ENCODE results near the gene ZP1.

The ZP1 gene

DNA sequence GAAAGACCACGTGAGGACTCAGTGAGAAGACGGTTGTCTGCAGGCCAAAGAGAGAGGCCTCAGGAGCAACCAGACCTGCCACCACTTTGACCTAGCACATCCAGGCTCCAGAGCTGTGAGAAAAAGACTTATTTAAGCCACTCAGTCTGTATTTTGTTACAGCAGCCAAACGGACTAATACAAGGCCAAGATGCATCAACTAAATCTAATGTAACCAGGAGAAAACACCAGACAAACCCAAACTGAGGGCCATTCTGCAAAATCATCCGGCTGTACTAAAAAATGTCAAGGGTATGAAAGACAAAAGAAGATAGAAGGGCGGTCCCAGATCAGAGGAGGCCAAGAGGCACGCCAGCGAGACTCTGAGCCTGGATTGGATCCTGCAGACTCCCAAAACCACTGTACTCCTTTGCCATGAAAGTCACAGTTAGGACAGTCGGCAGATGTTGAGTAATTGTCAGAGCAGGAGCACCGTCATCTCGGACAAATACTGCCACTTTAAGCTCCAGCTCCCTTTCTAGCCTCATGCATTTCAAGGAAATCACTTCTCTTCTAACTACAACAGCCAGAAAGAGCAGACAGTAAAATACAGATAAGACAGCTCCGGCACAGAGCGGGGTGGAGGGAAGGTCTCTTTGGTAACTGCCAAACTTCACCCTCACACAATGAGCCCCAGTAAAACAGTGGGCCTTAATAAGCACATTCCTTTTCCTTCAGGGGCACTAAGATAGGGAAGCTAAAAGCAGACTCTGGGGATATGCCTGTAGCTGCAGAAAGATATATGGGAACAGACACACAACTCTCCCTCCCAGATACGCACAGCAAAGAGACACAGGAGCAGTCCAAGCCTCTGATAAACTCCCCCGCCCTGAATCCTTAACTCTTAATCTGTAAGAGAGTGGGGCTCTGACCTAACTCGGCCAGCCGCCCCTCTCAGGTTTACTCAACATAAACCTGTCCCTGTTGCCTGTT is 3.5 kb upstream of the ZP1 start:
- Mint-ChIP-seq H3K4me3 (no peak overlapping the region), H3K4me1 (peaks cover 3% of the 10 kb centered on the region), H3K27me3 (no peaks in the 10 kb centered on the region), H3K27ac (no peak overlapping the region), H3K9me3 (no peaks in the 10 kb centered on the region), H3K36me3 (no peaks in the 10 kb centered on the region)
- ATAC-seq (ENCODE audit: low read depth) (no peak), DNase-seq (ENCODE audit: low spot score in 2 of 2) (no peak)

DNA sequence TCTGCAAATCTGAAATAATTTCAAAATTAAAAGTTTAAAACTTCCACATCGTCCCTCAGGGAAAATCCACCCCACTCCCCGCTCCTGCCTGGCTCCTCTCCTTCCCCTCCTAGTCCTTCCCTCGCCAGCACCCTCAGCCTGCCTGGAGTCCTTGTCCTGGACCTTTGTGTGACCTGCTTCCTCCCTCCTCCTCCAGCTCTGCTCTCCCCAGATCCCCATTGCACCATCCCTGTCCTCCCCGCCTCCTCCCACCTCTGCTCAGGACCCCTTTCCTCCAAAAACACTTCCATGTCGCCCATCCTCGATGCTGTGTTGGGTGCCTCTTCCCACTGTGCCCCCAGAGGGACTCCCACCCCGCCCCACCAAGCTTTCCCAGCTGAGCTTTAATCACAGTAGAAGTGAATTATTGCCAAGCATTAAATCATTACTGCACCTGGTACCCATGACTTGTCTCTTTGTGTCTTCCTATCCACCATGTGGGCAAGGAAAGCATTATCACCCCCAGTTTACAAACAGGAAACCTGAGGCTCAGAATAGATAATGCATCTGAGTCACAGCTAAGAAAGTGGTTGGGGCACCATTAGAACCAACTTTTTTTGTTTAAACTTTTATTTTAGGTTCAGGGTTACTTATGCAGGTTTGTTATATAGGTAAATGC is 2.4 kb upstream of the ZP1 start:
- Mint-ChIP-seq H3K4me3 (no peak overlapping the region), H3K36me3 (no peaks in the 10 kb centered on the region), H3K9me3 (no peaks in the 10 kb centered on the region), H3K27me3 (peaks cover 4% of the 10 kb centered on the region), H3K4me1 (no peaks in the 10 kb centered on the region), H3K27ac (no peak overlapping the region)
- ATAC-seq (ENCODE audit: low read depth): no peak
- DNase-seq (ENCODE audit: low spot score in 2 of 2): no peak

DNA sequence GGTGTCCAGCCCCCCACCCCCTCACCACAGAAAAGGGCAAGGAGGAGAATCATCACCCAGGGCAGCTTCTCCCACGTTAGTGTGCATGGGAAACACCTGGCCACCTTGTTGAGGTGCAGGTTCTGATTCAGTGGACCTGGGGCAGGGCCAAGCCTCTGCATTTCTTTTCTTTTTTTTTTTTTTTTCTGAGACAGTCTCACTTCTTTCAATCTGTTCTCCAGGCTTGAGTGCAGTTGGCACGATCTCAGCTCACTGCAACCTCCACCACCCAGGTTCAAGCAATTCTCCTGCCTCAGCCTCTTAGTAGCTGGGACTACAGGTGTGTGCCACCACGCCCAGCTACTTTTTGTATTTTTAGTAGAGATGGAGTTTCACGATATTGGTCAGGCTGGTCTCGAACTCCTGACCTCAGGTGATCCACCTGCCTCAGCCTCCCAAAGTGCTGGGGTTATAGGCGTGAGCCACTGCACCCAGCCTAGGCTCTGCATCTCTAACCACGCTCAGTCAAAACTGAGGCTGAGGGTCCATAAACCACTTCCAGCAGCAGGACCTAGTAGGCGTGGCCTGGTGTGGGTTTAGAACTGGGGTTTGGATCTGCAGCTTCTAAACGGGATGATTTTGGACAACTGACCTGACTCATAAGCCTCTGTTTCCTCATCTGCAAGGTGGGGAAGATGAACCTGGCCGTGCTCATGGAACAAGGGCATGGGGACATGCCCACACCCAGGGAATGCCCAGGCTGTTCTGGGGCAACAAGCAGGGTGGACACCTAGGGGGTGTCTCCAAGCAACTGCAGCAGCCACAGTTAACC is 734 bp downstream of the ZP1 start:
- H3K36me3 Mint-ChIP-seq: no peaks in the 10 kb centered on the region
- no peak overlapping the region for H3K4me3 Mint-ChIP-seq
- H3K27me3 Mint-ChIP-seq: peaks cover 4% of the 10 kb centered on the region
- no peaks in the 10 kb centered on the region for H3K9me3 Mint-ChIP-seq
- ATAC-seq (ENCODE audit: low read depth): no peak
- no peaks in the 10 kb centered on the region for H3K4me1 Mint-ChIP-seq
- DNase-seq (ENCODE audit: low spot score in 2 of 2): no peak
- H3K27ac Mint-ChIP-seq: no peak overlapping the region

DNA sequence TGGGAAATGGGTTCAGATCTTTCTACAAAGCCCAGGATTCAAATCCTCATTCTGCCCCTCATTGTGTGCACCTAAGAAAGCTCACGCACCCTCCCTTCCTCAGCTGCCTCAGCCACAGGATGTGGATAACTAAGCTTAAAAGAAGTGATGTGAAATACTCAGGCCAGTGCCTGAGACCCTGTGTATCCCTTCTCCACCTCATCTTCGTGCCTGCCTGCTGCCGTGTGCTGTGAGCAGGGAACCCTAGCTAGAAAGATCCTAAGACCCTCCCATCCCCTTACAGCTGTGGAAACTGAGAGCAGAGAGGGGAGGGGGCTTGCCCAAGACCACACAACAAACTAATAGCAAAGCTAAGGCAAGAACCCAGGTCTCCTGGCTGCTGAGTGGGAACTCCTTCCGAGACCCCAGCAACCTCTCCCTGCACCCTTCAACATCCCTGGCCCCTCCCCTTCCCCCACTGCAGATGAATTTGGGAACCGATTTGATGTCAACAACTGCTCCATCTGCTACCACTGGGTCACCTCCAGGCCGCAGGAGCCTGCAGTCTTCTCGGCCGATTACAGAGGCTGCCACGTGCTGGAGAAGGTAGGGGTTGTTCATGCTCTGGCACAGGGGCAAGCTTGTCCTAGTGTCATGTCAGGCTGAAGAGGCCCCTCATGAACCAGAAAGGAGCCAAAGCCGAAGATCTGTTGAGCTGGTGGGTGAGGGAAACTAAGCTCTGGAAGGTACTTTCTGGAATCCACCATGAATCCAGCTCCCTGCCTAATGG is 1.5 kb downstream of the ZP1 start:
- no peak for DNase-seq (ENCODE audit: low spot score in 2 of 2)
- Mint-ChIP-seq H3K27me3 (peaks cover 4% of the 10 kb centered on the region), H3K27ac (no peak overlapping the region), H3K4me1 (no peaks in the 10 kb centered on the region), H3K36me3 (no peaks in the 10 kb centered on the region), H3K4me3 (no peak overlapping the region), H3K9me3 (no peaks in the 10 kb centered on the region)
- no peak for ATAC-seq (ENCODE audit: low read depth)

- Mint-ChIP-seq H3K4me1 (peaks cover 2% of the 10 kb centered on the region), H3K27ac (no peak overlapping the region)
Measured at GRCh38 chr11:60869451-60869825, 2.1 kb downstream of the ZP1 start.

GRCh38 chr11:60870276-60870675 is 2.9 kb downstream of the ZP1 start:
- H3K9me3 Mint-ChIP-seq: no peaks in the 10 kb centered on the region
- no peak overlapping the region for H3K27ac Mint-ChIP-seq
- H3K27me3 Mint-ChIP-seq: peaks cover 4% of the 10 kb centered on the region
- H3K36me3 Mint-ChIP-seq: no peaks in the 10 kb centered on the region
- no peak for ATAC-seq (ENCODE audit: low read depth)
- peaks cover 2% of the 10 kb centered on the region for H3K4me1 Mint-ChIP-seq
- no peak for DNase-seq (ENCODE audit: low spot score in 2 of 2)
- no peak overlapping the region for H3K4me3 Mint-ChIP-seq

More at GRCh38 chr11:60869451-60869825, 2.1 kb downstream of the ZP1 start:
- Mint-ChIP-seq H3K9me3 (no peaks in the 10 kb centered on the region), H3K4me3 (no peak overlapping the region), H3K36me3 (no peaks in the 10 kb centered on the region), H3K27me3 (peaks cover 4% of the 10 kb centered on the region)
- ATAC-seq (ENCODE audit: low read depth): no peak
- no peak for DNase-seq (ENCODE audit: low spot score in 2 of 2)

DNA sequence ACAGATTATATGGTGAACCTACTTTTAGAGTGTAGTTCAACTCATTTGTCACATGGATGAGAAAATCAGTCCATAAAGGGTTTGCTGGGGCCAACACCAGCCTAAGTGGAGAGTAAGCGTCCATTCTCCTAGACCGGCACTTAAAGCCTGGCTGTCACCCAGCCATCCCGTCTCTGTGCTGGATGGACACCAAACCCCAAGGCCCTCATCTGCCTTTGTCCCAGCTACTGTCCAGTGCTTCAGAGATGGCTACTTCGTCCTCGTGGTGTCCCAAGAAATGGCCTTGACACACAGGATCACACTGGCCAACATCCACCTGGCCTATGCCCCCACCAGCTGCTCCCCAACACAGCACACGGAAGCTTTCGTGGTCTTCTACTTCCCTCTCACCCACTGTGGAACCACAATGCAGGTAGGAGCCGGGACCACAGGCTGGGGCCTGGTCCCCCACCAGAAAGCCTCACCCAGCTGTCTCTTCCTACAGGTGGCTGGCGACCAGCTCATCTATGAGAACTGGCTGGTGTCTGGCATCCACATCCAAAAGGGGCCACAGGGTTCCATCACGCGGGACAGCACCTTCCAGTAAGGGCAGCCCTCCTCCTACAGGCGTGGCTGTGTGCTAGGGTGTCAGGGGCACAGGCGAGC is 3.5 kb downstream of the ZP1 start:
- ATAC-seq (ENCODE audit: low read depth) (no peak), DNase-seq (ENCODE audit: low spot score in 2 of 2) (no peak)
- Mint-ChIP-seq H3K4me3 (no peak overlapping the region), H3K9me3 (no peaks in the 10 kb centered on the region), H3K27me3 (peaks cover 4% of the 10 kb centered on the region), H3K4me1 (peaks cover 2% of the 10 kb centered on the region), H3K36me3 (no peaks in the 10 kb centered on the region), H3K27ac (no peak overlapping the region)

GRCh38 chr11:60871378-60872061 is 4.2 kb downstream of the ZP1 start:
- no peaks in the 10 kb centered on the region for H3K9me3 Mint-ChIP-seq
- H3K36me3 Mint-ChIP-seq: no peaks in the 10 kb centered on the region
- DNase-seq (ENCODE audit: low spot score in 2 of 2) (no peak), ATAC-seq (ENCODE audit: low read depth) (no peak)
- H3K27ac Mint-ChIP-seq: no peak overlapping the region
- H3K27me3 Mint-ChIP-seq: peaks cover 4% of the 10 kb centered on the region
- no peak overlapping the region for H3K4me3 Mint-ChIP-seq
- peaks cover 2% of the 10 kb centered on the region for H3K4me1 Mint-ChIP-seq

GRCh38 chr11:60872124-60872960 is 5.0 kb downstream of the ZP1 start:
- no peak for ATAC-seq (ENCODE audit: low read depth)
- H3K27me3 Mint-ChIP-seq: peaks cover 4% of the 10 kb centered on the region
- H3K27ac Mint-ChIP-seq: no peak overlapping the region
- H3K4me1 Mint-ChIP-seq: peaks cover 2% of the 10 kb centered on the region
- no peak overlapping the region for H3K4me3 Mint-ChIP-seq
- DNase-seq (ENCODE audit: low spot score in 2 of 2): no peak
- H3K9me3 Mint-ChIP-seq: no peaks in the 10 kb centered on the region
- no peaks in the 10 kb centered on the region for H3K36me3 Mint-ChIP-seq

DNA sequence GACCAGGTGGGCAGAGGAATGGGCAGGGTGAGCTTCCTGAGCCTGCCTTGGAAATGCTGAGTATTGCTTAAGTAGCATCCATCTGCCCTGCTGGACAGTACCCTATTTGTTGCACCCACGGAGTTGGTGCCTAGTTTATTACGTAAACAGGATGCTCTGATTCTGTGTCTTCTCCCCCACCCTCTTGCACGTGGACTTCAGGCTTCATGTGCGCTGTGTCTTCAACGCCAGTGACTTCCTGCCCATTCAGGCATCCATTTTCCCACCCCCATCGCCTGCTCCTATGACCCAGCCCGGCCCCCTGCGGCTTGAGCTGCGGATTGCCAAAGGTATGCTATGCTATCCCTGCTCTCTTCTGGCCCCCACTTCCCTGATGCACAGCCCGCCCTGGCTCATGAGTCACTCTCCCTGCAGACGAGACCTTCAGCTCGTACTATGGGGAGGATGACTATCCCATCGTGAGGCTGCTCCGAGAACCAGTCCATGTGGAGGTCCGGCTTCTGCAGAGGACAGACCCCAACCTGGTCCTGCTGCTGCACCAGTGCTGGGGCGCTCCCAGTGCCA is 5.7 kb downstream of the ZP1 start:
- DNase-seq (ENCODE audit: low spot score in 2 of 2) (no peak), ATAC-seq (ENCODE audit: low read depth) (no peak)
- no peak overlapping the region for H3K4me3 Mint-ChIP-seq
- H3K36me3 Mint-ChIP-seq: peaks cover 2% of the 10 kb centered on the region
- H3K9me3 Mint-ChIP-seq: no peaks in the 10 kb centered on the region
- peaks cover 2% of the 10 kb centered on the region for H3K4me1 Mint-ChIP-seq
- no peak overlapping the region for H3K27ac Mint-ChIP-seq
- H3K27me3 Mint-ChIP-seq: peaks cover 4% of the 10 kb centered on the region

DNA sequence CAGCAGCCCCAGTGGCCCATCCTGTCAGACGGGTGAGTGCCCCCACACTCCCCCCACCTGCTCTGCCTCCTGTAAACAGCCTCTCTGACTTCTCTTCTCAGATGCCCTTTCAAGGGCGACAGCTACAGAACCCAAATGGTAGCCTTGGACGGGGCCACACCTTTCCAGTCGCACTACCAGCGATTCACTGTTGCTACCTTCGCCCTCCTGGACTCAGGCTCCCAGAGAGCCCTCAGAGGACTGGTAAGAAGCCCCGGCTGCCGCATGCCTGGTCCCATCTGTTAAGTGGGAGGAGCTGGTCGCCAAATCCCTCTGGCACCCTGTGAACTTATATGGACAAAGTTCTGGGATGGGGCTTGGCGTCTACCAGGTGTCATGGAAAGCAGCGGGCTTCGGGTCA is 6.2 kb downstream of the ZP1 start:
- no peak overlapping the region for H3K27ac Mint-ChIP-seq
- peaks cover 2% of the 10 kb centered on the region for H3K4me1 Mint-ChIP-seq
- ATAC-seq (ENCODE audit: low read depth): no peak
- peaks cover 4% of the 10 kb centered on the region for H3K27me3 Mint-ChIP-seq
- H3K4me3 Mint-ChIP-seq: no peak overlapping the region
- no peak for DNase-seq (ENCODE audit: low spot score in 2 of 2)
- no peaks in the 10 kb centered on the region for H3K9me3 Mint-ChIP-seq
- H3K36me3 Mint-ChIP-seq: peaks cover 2% of the 10 kb centered on the region
